ENCODE measurements around the gene MLLT3. TPM values are rescaled to one million over a fixed set of nuclear protein-coding genes. Genes with fewer than 3 reads are reported as not detected.

The MLLT3 gene
- total RNA-seq, 2 donors from 2014 or later, result 5.6 to 5.7 TPM

- Histone ChIP-seq H3K4me1 (no peaks in the 10 kb centered on the region), H3K27me3 (no peaks in the 10 kb centered on the region), H3K36me3 (replicated peaks in 1 of 2; ENCODE audit: insufficient read depth in 1 of 2, low read depth in 2 of 2) (no peaks in the 10 kb centered on the region), H3K4me3 (no peak overlapping the region), H3K27ac (no peak overlapping the region), H3K9me3 (no peaks in the 10 kb centered on the region)
- no peak for TF ChIP-seq CTCF (IDR thresholded peaks at IDR 0.05)
- no peak for TF ChIP-seq POLR2A (IDR thresholded peaks at IDR 0.05)
- DNase-seq (no peak), ATAC-seq (no peak)
- 84 to 97% methylated on average over 2 of the region's 2 CpGs for WGBS, 2 donors
- intact Hi-C loops (cut with DNase I), result no loop called here
Measured at GRCh38 chr9:20579524-20580314, 42.6 kb downstream of the MLLT3 start.

GRCh38 chr9:20573023-20573422 is 49.3 kb downstream of the MLLT3 start:
- Histone ChIP-seq H3K4me1 (no peaks in the 10 kb centered on the region), H3K36me3 (replicated peaks in 1 of 2; ENCODE audit: insufficient read depth in 1 of 2, low read depth in 2 of 2) (no peaks in the 10 kb centered on the region), H3K4me3 (no peak overlapping the region), H3K27ac (no peak overlapping the region), H3K27me3 (no peaks in the 10 kb centered on the region), H3K9me3 (no peaks in the 10 kb centered on the region)
- no peak for TF ChIP-seq POLR2A (IDR thresholded peaks at IDR 0.05)
- no peak for TF ChIP-seq CTCF (IDR thresholded peaks at IDR 0.05)
- intact Hi-C loops (cut with DNase I), result no loop called here
- WGBS, 2 donors, result 88 to 94% methylated on average over 4 of the region's 4 CpGs
- ATAC-seq, result no peak
- DNase-seq, result no peak

- TF ChIP-seq POLR2A (IDR thresholded peaks at IDR 0.05) (no peak), CTCF (IDR thresholded peaks at IDR 0.05) (no peak)
- H3K27ac ChIP-seq, result no peak overlapping the region
- WGBS, 2 donors, result 84 to 88% methylated on average over 1 of the region's 1 CpG
- no peaks in the 10 kb centered on the region for H3K9me3 ChIP-seq
- ATAC-seq, result no peak
- H3K4me3 ChIP-seq, result no peak overlapping the region
- H3K4me1 ChIP-seq, result no peaks in the 10 kb centered on the region
- H3K27me3 ChIP-seq, result no peaks in the 10 kb centered on the region
- intact Hi-C loops (cut with DNase I), result no loop called here
- H3K36me3 ChIP-seq (replicated peaks in 1 of 2; ENCODE audit: insufficient read depth in 1 of 2, low read depth in 2 of 2), result no peaks in the 10 kb centered on the region
- no peak for DNase-seq
Measured at GRCh38 chr9:20570756-20571155, 51.5 kb downstream of the MLLT3 start.

- H3K36me3 ChIP-seq (replicated peaks in 1 of 2; ENCODE audit: insufficient read depth in 1 of 2, low read depth in 2 of 2), result no peaks in the 10 kb centered on the region
- intact Hi-C loops (cut with DNase I), result no loop called here
- H3K4me1 ChIP-seq, result no peaks in the 10 kb centered on the region
- TF ChIP-seq POLR2A (IDR thresholded peaks at IDR 0.05) (no peak), CTCF (IDR thresholded peaks at IDR 0.05) (no peak)
- H3K27ac ChIP-seq, result no peak overlapping the region
- ATAC-seq (no peak), DNase-seq (no peak)
- no peaks in the 10 kb centered on the region for H3K9me3 ChIP-seq
- no peaks in the 10 kb centered on the region for H3K27me3 ChIP-seq
- H3K4me3 ChIP-seq, result no peak overlapping the region
- 76% methylated on average over 1 of the region's 1 CpG for WGBS, 2 donors
Measured at GRCh38 chr9:20570087-20570486, 52.2 kb downstream of the MLLT3 start.

GRCh38 chr9:20569525-20569924 is 52.8 kb downstream of the MLLT3 start:
- DNase-seq (no peak), ATAC-seq (no peak)
- intact Hi-C loops (cut with DNase I), result no loop called here
- TF ChIP-seq POLR2A (IDR thresholded peaks at IDR 0.05) (no peak), CTCF (IDR thresholded peaks at IDR 0.05) (no peak)
- Histone ChIP-seq H3K9me3 (no peaks in the 10 kb centered on the region), H3K27me3 (no peaks in the 10 kb centered on the region), H3K4me1 (no peaks in the 10 kb centered on the region), H3K36me3 (replicated peaks in 1 of 2; ENCODE audit: insufficient read depth in 1 of 2, low read depth in 2 of 2) (no peaks in the 10 kb centered on the region), H3K27ac (no peak overlapping the region), H3K4me3 (no peak overlapping the region)
- WGBS, 2 donors, result 74 to 85% methylated on average over 5 of the region's 5 CpGs

Measured in body of pancreas (tissue), 4 donors.